ENCODE results near the gene CYTH1. TPM values are rescaled to one million over a fixed set of nuclear protein-coding genes. Genes with fewer than 3 reads are reported as not detected.

The CYTH1 gene
- total and polyA plus RNA-seq, 10 of the 15 experiments (the other 5 are each of a cell fraction or from before 2014, with no cell fraction given), result 6.6 to 188 (median 145) TPM

DNA sequence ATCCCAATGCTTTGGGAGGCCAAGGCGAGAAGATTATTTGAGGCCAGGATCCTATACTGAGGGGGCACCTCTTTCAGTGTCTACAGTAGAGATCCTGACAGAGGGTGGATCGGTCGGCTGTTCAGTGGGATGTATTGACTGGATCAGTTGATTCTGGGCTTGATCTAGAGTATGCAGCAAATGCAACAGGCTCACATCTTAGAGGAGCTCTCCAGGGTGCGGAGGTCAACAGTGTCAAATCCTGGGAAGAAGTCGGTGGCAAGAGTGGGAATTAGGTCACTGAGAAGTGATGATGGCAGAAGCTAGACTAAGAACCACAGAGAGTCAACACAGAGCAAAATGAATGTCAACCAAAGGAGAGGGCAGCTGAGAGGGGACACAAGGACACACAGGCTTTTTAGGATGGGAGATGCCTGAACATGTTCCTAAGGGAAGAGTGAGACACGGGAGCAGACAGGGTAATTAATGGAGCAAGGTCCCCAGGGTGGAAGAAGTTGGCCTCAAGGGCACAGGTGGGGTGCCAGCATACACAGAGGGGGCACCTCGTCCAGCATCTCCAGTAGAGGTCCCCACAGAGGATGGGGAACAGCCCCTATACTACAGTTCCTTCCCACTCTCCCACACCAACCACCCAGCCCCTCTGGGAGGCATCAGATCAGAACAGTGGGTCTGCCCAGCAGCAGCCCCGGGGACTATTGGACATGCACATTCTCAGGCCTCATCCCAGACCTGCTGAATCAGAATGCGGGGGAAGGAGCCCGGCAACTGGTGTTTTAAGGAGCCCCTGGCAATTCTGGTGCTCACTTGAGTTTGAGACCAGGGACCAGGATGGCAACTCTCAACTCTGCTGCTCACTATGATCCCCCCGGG lies 10.0 kb upstream of the CYTH1 start (continued):
- TF ChIP-seq, protein P1, sequence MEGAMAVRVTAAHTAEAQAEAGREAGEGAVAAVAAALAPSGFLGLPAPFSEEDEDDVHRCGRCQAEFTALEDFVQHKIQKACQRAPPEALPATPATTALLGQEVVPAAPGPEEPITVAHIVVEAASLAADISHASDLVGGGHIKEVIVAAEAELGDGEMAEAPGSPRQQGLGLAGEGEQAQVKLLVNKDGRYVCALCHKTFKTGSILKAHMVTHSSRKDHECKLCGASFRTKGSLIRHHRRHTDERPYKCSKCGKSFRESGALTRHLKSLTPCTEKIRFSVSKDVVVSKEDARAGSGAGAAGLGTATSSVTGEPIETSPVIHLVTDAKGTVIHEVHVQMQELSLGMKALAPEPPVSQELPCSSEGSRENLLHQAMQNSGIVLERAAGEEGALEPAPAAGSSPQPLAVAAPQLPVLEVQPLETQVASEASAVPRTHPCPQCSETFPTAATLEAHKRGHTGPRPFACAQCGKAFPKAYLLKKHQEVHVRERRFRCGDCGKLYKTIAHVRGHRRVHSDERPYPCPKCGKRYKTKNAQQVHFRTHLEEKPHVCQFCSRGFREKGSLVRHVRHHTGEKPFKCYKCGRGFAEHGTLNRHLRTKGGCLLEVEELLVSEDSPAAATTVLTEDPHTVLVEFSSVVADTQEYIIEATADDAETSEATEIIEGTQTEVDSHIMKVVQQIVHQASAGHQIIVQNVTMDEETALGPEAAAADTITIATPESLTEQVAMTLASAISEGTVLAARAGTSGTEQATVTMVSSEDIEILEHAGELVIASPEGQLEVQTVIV (IDR thresholded peaks at IDR 0.05; ENCODE audit: borderline replicate concordance, partially characterized antibody), result no peak
- TF ChIP-seq, protein P2, sequence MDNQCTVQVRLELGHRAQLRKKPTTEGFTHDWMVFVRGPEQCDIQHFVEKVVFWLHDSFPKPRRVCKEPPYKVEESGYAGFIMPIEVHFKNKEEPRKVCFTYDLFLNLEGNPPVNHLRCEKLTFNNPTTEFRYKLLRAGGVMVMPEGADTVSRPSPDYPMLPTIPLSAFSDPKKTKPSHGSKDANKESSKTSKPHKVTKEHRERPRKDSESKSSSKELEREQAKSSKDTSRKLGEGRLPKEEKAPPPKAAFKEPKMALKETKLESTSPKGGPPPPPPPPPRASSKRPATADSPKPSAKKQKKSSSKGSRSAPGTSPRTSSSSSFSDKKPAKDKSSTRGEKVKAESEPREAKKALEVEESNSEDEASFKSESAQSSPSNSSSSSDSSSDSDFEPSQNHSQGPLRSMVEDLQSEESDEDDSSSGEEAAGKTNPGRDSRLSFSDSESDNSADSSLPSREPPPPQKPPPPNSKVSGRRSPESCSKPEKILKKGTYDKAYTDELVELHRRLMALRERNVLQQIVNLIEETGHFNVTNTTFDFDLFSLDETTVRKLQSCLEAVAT (IDR thresholded peaks at IDR 0.05), result no peak
- TF ChIP-seq TCF7 (IDR thresholded peaks at IDR 0.05; ENCODE audit: borderline replicate concordance), result no peak
- TF ChIP-seq, protein P3, sequence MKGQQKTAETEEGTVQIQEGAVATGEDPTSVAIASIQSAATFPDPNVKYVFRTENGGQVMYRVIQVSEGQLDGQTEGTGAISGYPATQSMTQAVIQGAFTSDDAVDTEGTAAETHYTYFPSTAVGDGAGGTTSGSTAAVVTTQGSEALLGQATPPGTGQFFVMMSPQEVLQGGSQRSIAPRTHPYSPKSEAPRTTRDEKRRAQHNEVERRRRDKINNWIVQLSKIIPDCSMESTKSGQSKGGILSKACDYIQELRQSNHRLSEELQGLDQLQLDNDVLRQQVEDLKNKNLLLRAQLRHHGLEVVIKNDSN (IDR thresholded peaks at IDR 0.05; ENCODE audit: borderline replicate concordance, extremely low read length, insufficient read depth, low read depth, low read length), result no peak
- TF ChIP-seq MTA3 (IDR thresholded peaks at IDR 0.05; ENCODE audit: borderline replicate concordance, low read length), result no peak
- TF ChIP-seq MXI1 (IDR thresholded peaks at IDR 0.05; ENCODE audit: low read depth, low read length), result no peak
- TF ChIP-seq, protein P4, sequence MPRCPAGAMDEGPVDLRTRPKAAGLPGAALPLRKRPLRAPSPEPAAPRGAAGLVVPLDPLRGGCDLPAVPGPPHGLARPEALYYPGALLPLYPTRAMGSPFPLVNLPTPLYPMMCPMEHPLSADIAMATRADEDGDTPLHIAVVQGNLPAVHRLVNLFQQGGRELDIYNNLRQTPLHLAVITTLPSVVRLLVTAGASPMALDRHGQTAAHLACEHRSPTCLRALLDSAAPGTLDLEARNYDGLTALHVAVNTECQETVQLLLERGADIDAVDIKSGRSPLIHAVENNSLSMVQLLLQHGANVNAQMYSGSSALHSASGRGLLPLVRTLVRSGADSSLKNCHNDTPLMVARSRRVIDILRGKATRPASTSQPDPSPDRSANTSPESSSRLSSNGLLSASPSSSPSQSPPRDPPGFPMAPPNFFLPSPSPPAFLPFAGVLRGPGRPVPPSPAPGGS (IDR thresholded peaks at IDR 0.05; ENCODE audit: borderline replicate concordance, insufficient read depth, low read depth, low read length, poor library complexity, severe bottlenecking), result no peak
- TF ChIP-seq MTA2 (IDR thresholded peaks at IDR 0.05; ENCODE audit: low read depth), result no peak
- no peak for TF ChIP-seq PAX8 (IDR thresholded peaks at IDR 0.05)

Data from GM12878 (cell line).